ENCODE measurements around the gene CD74. TPM values are rescaled to one million over a fixed set of nuclear protein-coding genes. Genes with fewer than 3 reads are reported as not detected.
A peak's percentile ranks its signal among the peaks of the same experiment; 100 is the strongest.

CD74 gene
- total and polyA plus RNA-seq, 4 donors = 176 to 327 (median 257) TPM

GRCh38 chr5:150449517-150450339 is 37.0 kb upstream of the CD74 start, which contains the start of gene RPS14:
RPS14 (minus strand) TSS chr5:150449739; CDS start chr5:150447733, 2,006 bp downstream.
- Histone ChIP-seq H3K36me3 (ENCODE audit: control insufficient read depth in 4 of 4, insufficient read depth in 3 of 4, low read depth in 1 of 4, low read length in 3 of 4) (peaks cover 13 to 33% (median 31%) of the 10 kb centered on the region in 4 donors), H3K27me3 (ENCODE audit: control insufficient read depth in 4 of 4, insufficient read depth in 4 of 4, low read length in 3 of 4) (no peaks in the 10 kb centered on the region), H3K27ac (ENCODE audit: low read depth in 1 of 2, low read length in 2 of 2) (peak within 1 kb of the TSS; percentile 95 to 99), H3K9me3 (ENCODE audit: control insufficient read depth in 4 of 4, low read length in 3 of 4) (no peaks in the 10 kb centered on the region), H3K9ac (ENCODE audit: low read depth in 1 of 2, low read length in 2 of 2) (peak within 1 kb of the TSS; percentile 91 to 95), H3K4me3 (ENCODE audit: low read depth in 1 of 3, low read length in 3 of 3) (peak within 1 kb of the TSS; percentile 66 to 83 (median 68)), H3K4me1 (ENCODE audit: control insufficient read depth in 4 of 4, insufficient read depth in 4 of 4, low read length in 3 of 4) (peaks cover 0 to 18% (median 11%) of the 10 kb centered on the region in 4 donors)
- 3% methylated on average over 58 of the region's 58 CpGs for WGBS
- TF ChIP-seq REST (IDR thresholded peaks at IDR 0.05) = peak; percentile 68
- peak; percentile 91 for TF ChIP-seq CTCF (IDR thresholded peaks at IDR 0.05; ENCODE audit: low read depth, low read length, missing input control)
- TF ChIP-seq FOXA1 (IDR thresholded peaks at IDR 0.05) = no peak
- no peak for TF ChIP-seq FOXA2 (IDR thresholded peaks at IDR 0.05)
- TF ChIP-seq ATF3 (IDR thresholded peaks at IDR 0.05) = peak; percentile 59
- peak; percentile 74 for TF ChIP-seq TAF1 (conservative IDR thresholded peaks at IDR 0.05)
- peak; percentile 31 to 62 for TF ChIP-seq HNF4A (conservative IDR thresholded peaks at IDR 0.05)
- peak; percentile 22 to 63 for TF ChIP-seq JUND (IDR thresholded peaks at IDR 0.05)
- TF ChIP-seq RXRA (IDR thresholded peaks at IDR 0.05) = peak; percentile 57 to 76
- TF ChIP-seq GABPA (IDR thresholded peaks at IDR 0.05 in 1 of 2, conservative IDR thresholded peaks at IDR 0.05 in 1 of 2) = peak; percentile 95 to 99
- peak; percentile 70 for TF ChIP-seq MAX (IDR thresholded peaks at IDR 0.05)
- TF ChIP-seq NR2F2 (IDR thresholded peaks at IDR 0.05) = peak; percentile 98
- TF ChIP-seq SP1 (IDR thresholded peaks at IDR 0.05) = peak; percentile 71
- peak; percentile 58 to 71 for TF ChIP-seq RAD21 (IDR thresholded peaks at IDR 0.05)
- peak; percentile 35 for TF ChIP-seq HNF4G (IDR thresholded peaks at IDR 0.05)
- peak; percentile 46 for TF ChIP-seq ZBTB33 (IDR thresholded peaks at IDR 0.05)
- TF ChIP-seq YY1 (IDR thresholded peaks at IDR 0.05) = peak; percentile 99
- peak; percentile 82 to 95 for TF ChIP-seq EGR1 (IDR thresholded peaks at IDR 0.05; ENCODE audit: low read depth in 2 of 2)
- DNase-seq (ENCODE audit: low spot score) = peak; percentile 91
